Measurements from ENCODE around the gene ESR2. TPM values are rescaled to one million over a fixed set of nuclear protein-coding genes. Genes with fewer than 3 reads are reported as not detected.

The ESR2 gene
- total RNA-seq, 1 donor from 2014 or later = 0.16 TPM

- H3K4me3 ChIP-seq (ENCODE audit: insufficient read depth, low read depth, low read length) = no peak overlapping the region
- TF ChIP-seq, protein P1, sequence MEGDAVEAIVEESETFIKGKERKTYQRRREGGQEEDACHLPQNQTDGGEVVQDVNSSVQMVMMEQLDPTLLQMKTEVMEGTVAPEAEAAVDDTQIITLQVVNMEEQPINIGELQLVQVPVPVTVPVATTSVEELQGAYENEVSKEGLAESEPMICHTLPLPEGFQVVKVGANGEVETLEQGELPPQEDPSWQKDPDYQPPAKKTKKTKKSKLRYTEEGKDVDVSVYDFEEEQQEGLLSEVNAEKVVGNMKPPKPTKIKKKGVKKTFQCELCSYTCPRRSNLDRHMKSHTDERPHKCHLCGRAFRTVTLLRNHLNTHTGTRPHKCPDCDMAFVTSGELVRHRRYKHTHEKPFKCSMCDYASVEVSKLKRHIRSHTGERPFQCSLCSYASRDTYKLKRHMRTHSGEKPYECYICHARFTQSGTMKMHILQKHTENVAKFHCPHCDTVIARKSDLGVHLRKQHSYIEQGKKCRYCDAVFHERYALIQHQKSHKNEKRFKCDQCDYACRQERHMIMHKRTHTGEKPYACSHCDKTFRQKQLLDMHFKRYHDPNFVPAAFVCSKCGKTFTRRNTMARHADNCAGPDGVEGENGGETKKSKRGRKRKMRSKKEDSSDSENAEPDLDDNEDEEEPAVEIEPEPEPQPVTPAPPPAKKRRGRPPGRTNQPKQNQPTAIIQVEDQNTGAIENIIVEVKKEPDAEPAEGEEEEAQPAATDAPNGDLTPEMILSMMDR (IDR thresholded peaks at IDR 0.05; ENCODE audit: insufficient read depth, low read depth, low read length) = no peak
- H3K9me3 Mint-ChIP-seq (ENCODE audit: unreplicated experiment) = no peaks in the 10 kb centered on the region
- H3K4me1 ChIP-seq (ENCODE audit: insufficient read depth, low read length) = no peaks in the 10 kb centered on the region
- no peak overlapping the region for H3K4me3 Mint-ChIP-seq (ENCODE audit: unreplicated experiment)
- H3K4me1 Mint-ChIP-seq (ENCODE audit: low read depth, unreplicated experiment) = peaks cover 3% of the 10 kb centered on the region
- H3K9ac ChIP-seq (ENCODE audit: low read length) = no peak overlapping the region
- no peaks in the 10 kb centered on the region for H3K36me3 ChIP-seq (ENCODE audit: insufficient read depth, low read length)
- no peaks in the 10 kb centered on the region for H4K20me1 ChIP-seq (ENCODE audit: insufficient read depth, low read length)
- DNase-seq (ENCODE audit: low read depth) (no peak), FAIRE-seq (no peak)
- H3K9me3 ChIP-seq (ENCODE audit: insufficient read depth, low read depth, low read length) = no peaks in the 10 kb centered on the region
- no peaks in the 10 kb centered on the region for H3K27me3 Mint-ChIP-seq (ENCODE audit: low read depth, unreplicated experiment)
- H2AFZ ChIP-seq (ENCODE audit: low read depth, low read length) = no peak overlapping the region
- H3K79me2 ChIP-seq (ENCODE audit: insufficient read depth, low read length) = no peaks in the 10 kb centered on the region
- H3K36me3 Mint-ChIP-seq (ENCODE audit: low read depth, unreplicated experiment) = no peaks in the 10 kb centered on the region
- no peaks in the 10 kb centered on the region for H3K27me3 ChIP-seq (ENCODE audit: insufficient read depth, low read length)
- H3K27ac ChIP-seq (ENCODE audit: low read depth, low read length) = no peak overlapping the region
- H3K4me2 ChIP-seq (ENCODE audit: low read length) = no peak overlapping the region
- no peak overlapping the region for H3K27ac Mint-ChIP-seq (ENCODE audit: unreplicated experiment)
Measured at GRCh38 chr14:64061706-64062105, 232.5 kb downstream of the ESR2 start.

- no peak for TF ChIP-seq EZH2 (IDR thresholded peaks at IDR 0.05; ENCODE audit: insufficient read depth, low read length)
- TF ChIP-seq, protein P1 (IDR thresholded peaks at IDR 0.05; ENCODE audit: insufficient read depth, low read depth, low read length) = no peak
- Mint-ChIP-seq H3K4me3 (ENCODE audit: unreplicated experiment) (no peak overlapping the region), H3K36me3 (ENCODE audit: low read depth, unreplicated experiment) (no peaks in the 10 kb centered on the region)
Measured at GRCh38 chr14:64061115-64061514, 233.1 kb downstream of the ESR2 start.

GRCh38 chr14:64060648-64061096 lies 233.5 kb downstream of the ESR2 start:
- Mint-ChIP-seq H3K36me3 (ENCODE audit: low read depth, unreplicated experiment) (no peaks in the 10 kb centered on the region), H3K4me1 (ENCODE audit: low read depth, unreplicated experiment) (peaks cover 3% of the 10 kb centered on the region), H3K27me3 (ENCODE audit: low read depth, unreplicated experiment) (no peaks in the 10 kb centered on the region), H3K27ac (ENCODE audit: unreplicated experiment) (no peak overlapping the region), H3K4me3 (ENCODE audit: unreplicated experiment) (no peak overlapping the region), H3K9me3 (ENCODE audit: unreplicated experiment) (no peaks in the 10 kb centered on the region)
- Histone ChIP-seq H3K27ac (ENCODE audit: low read depth, low read length) (no peak overlapping the region), H3K36me3 (ENCODE audit: insufficient read depth, low read length) (no peaks in the 10 kb centered on the region), H3K9me3 (ENCODE audit: insufficient read depth, low read depth, low read length) (no peaks in the 10 kb centered on the region), H3K4me3 (ENCODE audit: insufficient read depth, low read depth, low read length) (no peak overlapping the region), H4K20me1 (ENCODE audit: insufficient read depth, low read length) (no peaks in the 10 kb centered on the region), H3K4me1 (ENCODE audit: insufficient read depth, low read length) (no peaks in the 10 kb centered on the region), H3K9ac (ENCODE audit: low read length) (no peak overlapping the region), H3K4me2 (ENCODE audit: low read length) (no peak overlapping the region), H2AFZ (ENCODE audit: low read depth, low read length) (no peak overlapping the region), H3K79me2 (ENCODE audit: insufficient read depth, low read length) (no peaks in the 10 kb centered on the region), H3K27me3 (ENCODE audit: insufficient read depth, low read length) (no peaks in the 10 kb centered on the region)
- DNase-seq (ENCODE audit: low read depth) (no peak), FAIRE-seq (no peak)
- TF ChIP-seq EZH2 (IDR thresholded peaks at IDR 0.05; ENCODE audit: insufficient read depth, low read length) = no peak
- TF ChIP-seq, protein P1 (IDR thresholded peaks at IDR 0.05; ENCODE audit: insufficient read depth, low read depth, low read length) = peak; percentile 18

More at GRCh38 chr14:64061115-64061514, 233.1 kb downstream of the ESR2 start:
- Mint-ChIP-seq H3K27ac (ENCODE audit: unreplicated experiment) (no peak overlapping the region), H3K4me1 (ENCODE audit: low read depth, unreplicated experiment) (peaks cover 3% of the 10 kb centered on the region), H3K9me3 (ENCODE audit: unreplicated experiment) (no peaks in the 10 kb centered on the region), H3K27me3 (ENCODE audit: low read depth, unreplicated experiment) (no peaks in the 10 kb centered on the region)
- DNase-seq (ENCODE audit: low read depth) = no peak
- H3K27ac ChIP-seq (ENCODE audit: low read depth, low read length) = no peak overlapping the region
- H2AFZ ChIP-seq (ENCODE audit: low read depth, low read length) = no peak overlapping the region
- no peaks in the 10 kb centered on the region for H3K36me3 ChIP-seq (ENCODE audit: insufficient read depth, low read length)
- H3K4me2 ChIP-seq (ENCODE audit: low read length) = no peak overlapping the region
- H3K4me1 ChIP-seq (ENCODE audit: insufficient read depth, low read length) = no peaks in the 10 kb centered on the region
- H3K27me3 ChIP-seq (ENCODE audit: insufficient read depth, low read length) = no peaks in the 10 kb centered on the region
- H3K9me3 ChIP-seq (ENCODE audit: insufficient read depth, low read depth, low read length) = no peaks in the 10 kb centered on the region
- H3K4me3 ChIP-seq (ENCODE audit: insufficient read depth, low read depth, low read length) = no peak overlapping the region
- no peak overlapping the region for H3K9ac ChIP-seq (ENCODE audit: low read length)
- no peaks in the 10 kb centered on the region for H3K79me2 ChIP-seq (ENCODE audit: insufficient read depth, low read length)
- FAIRE-seq = no peak
- H4K20me1 ChIP-seq (ENCODE audit: insufficient read depth, low read length) = no peaks in the 10 kb centered on the region

Measured in astrocyte (in vitro differentiated cells and primary cell).